GM19468 (cell line): ENCODE measurements around the gene VWA5B1.
"Not testable (repeated sequence)": the region's sequence is repeated elsewhere in the genome, so short reads cannot be mapped to it uniquely, and the experiment has no call there.

Experiments
- ATAC-seq: cut with Tn5 transposase; IDR thresholded peaks from one replicate; pipeline ENCODE4 v1.9.1; 2021; ENCODE audit warnings: mild to moderate bottlenecking, moderate library complexity, moderate number of reproducible peaks; ENCODE audit not compliant: unreplicated experiment; ENCODE audit errors: extremely low read depth

VWA5B1 gene, protein sequence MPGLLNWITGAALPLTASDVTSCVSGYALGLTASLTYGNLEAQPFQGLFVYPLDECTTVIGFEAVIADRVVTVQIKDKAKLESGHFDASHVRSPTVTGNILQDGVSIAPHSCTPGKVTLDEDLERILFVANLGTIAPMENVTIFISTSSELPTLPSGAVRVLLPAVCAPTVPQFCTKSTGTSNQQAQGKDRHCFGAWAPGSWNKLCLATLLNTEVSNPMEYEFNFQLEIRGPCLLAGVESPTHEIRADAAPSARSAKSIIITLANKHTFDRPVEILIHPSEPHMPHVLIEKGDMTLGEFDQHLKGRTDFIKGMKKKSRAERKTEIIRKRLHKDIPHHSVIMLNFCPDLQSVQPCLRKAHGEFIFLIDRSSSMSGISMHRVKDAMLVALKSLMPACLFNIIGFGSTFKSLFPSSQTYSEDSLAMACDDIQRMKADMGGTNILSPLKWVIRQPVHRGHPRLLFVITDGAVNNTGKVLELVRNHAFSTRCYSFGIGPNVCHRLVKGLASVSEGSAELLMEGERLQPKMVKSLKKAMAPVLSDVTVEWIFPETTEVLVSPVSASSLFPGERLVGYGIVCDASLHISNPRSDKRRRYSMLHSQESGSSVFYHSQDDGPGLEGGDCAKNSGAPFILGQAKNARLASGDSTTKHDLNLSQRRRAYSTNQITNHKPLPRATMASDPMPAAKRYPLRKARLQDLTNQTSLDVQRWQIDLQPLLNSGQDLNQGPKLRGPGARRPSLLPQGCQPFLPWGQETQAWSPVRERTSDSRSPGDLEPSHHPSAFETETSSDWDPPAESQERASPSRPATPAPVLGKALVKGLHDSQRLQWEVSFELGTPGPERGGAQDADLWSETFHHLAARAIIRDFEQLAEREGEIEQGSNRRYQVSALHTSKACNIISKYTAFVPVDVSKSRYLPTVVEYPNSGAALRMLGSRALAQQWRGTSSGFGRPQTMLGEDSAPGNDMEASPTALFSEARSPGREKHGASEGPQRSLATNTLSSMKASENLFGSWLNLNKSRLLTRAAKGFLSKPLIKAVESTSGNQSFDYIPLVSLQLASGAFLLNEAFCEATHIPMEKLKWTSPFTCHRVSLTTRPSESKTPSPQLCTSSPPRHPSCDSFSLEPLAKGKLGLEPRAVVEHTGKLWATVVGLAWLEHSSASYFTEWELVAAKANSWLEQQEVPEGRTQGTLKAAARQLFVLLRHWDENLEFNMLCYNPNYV

GRCh38 chr1:20290624-20291597 lies at the start of gene VWA5B1:
TSS of gene VWA5B1 (plus strand) at chr1:20290875. CDS start at chr1:20310602, 19,727 bp downstream.
- no peak for ATAC-seq

- no peak for ATAC-seq
Measured at GRCh38 chr1:20242890-20243479, 47.7 kb upstream of the VWA5B1 start.

GRCh38 chr1:20248971-20249612 lies 41.6 kb upstream of the VWA5B1 start:
- no peak for ATAC-seq

DNA sequence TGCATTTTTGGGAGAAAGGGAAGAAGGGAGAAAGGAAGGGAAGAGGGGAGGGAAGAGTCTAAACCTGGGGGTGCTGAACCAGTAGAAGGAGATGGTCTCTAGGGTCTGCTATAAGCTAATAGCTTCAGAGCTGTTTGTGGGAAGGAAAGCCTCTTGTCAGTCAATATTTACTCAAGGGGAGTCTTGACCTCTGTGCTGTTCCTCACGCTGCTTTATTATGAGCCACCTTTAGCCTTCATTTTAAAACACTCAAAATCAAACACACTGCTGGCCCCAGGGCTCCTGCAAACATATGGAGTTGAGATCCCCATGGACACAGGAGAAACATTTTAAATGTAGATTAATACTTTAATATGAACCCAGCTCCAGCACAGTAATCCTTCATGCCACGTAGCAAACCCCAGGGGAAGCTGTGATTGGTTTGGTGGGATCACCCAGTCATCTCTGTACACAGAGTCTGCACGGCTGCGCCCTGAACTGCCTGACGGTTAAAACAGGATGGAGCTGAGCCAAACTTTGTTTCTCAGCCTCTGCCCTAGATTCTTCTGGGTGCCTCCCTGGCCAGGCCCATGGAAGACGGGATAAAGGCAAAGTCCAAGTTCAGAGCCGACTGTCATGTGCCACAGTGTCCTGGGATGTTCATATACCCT lies 40.2 kb upstream of the VWA5B1 start:
- no peak for ATAC-seq

- ATAC-seq, result no peak
Measured at GRCh38 chr1:20252587-20252986, 38.1 kb upstream of the VWA5B1 start.

- no peak for ATAC-seq
Measured at GRCh38 chr1:20255666-20256065, 35.0 kb upstream of the VWA5B1 start.

DNA sequence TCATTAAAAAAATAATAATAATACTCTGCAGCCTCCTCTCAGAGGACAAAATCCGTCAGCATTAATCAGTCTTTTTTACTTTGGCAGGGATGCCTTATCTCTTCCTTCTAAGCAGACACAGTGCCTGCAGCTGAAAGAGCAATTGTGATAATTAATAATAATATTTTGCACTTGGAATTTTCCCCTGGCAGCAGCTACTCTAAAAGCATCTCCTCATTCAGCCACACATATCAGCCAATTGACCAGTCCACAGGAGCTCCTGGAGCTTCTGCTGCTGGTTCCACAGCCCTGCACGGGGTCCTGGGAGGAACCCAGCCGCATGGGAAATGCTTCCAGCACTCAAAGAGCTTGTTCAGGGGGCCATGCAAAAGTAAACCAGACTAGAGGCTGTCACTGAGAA lies 31.0 kb upstream of the VWA5B1 start:
- ATAC-seq, result no peak

DNA sequence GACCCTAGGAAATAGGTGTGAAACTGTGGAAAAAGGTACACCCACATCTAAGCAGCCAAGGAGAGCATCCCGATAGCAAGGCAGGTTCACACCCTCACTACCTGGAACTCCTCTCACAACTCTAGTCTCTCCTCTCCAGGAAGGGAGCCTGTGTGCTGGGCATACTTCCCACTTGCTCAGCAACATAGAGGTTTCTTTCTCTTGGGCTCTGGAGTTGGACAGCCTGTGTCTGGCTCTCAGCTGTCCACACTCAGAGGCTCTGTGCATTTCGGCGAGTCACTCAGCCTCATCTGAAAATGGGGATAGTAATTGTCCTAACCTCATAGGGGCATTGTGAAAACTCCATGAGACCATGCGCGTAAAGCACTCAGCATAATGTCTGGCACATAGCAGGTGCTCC lies 29.6 kb upstream of the VWA5B1 start:
- ATAC-seq, result no peak

- ATAC-seq, result no peak
Measured at GRCh38 chr1:20262810-20263534, 27.7 kb upstream of the VWA5B1 start.

DNA sequence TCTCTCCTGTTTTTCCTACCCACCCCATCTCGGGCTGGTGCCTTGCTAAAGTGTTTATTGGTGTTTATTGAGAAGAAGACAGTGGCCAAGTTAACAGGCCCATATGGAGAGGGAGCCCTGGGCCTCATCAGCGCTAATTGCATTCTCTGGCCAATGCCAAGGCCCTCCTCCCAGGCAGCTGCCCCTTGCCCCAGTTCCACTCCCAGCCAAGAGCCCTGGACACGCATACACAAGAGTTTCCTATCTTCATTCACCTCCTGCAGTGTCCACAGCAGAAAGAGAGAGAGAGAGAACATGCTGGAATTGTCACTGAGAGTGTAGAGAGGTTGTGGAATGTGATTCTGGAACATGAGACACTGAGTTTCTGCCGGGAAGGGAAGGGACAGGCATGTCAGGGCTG lies 25.4 kb upstream of the VWA5B1 start:
- ATAC-seq, result no peak

GRCh38 chr1:20266141-20266540 lies 24.5 kb upstream of the VWA5B1 start:
- ATAC-seq, result no peak

DNA sequence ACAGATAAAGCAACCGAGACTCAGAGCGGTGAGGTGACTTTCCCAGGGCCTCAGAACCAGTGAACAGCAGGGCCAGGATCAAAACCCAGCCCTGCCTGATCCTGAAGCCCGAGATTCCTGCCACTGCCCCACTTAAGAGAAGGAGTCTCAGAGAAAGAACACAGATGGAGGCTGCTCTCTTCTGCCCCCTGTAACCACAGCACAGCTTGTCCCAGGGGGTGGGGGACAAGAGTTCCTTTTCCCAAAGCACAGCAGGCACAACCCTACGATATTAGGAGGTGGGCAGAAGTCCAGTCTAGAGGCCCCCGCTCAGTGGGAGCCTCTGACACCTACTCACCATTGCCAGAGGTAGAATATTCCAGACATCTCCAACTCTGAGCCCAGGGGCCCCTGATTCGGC lies 24.0 kb upstream of the VWA5B1 start:
- no peak for ATAC-seq

GRCh38 chr1:20271498-20272400 lies 18.9 kb upstream of the VWA5B1 start:
- no peak for ATAC-seq

DNA sequence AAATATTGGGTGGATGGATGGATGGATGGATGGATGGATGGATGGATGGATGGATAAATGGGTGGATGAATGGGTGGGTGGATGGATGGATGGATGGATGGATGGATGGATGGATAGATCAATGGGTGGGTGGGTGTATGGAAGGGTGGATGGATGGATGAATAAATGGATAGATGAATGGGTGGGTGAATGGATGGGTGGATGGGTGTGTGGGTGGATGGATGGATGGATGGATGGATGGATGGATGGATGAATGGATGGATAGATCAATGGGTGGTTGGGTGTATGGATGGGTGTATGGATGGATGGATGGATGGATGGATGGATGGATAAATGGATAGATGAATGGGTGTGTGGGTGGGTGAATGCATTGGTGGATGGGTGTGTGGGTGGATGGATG lies 17.0 kb upstream of the VWA5B1 start:
- not testable (repeated sequence) for ATAC-seq

GRCh38 chr1:20275319-20275925 lies 15.3 kb upstream of the VWA5B1 start:
- no peak for ATAC-seq
